K562 (cell line): ENCODE results near the gene MYMK. TPM values are rescaled to one million over a fixed set of nuclear protein-coding genes. Genes with fewer than 3 reads are reported as not detected.

Source experiments
- BCLAF1 ChIP-seq, 2 experiments: fragments of 450-650 bp in 1 of 2; IDR thresholded peaks; 2 replicates each; pipeline ENCODE4 v1.6.1; 2011 to 2017; ENCODE audit warnings: low read depth in 2 of 2, antibody characterized with exemption in 1 of 2, borderline replicate concordance in 1 of 2, low read length in 1 of 2, mild to moderate bottlenecking in 1 of 2, mixed read lengths in 1 of 2; ENCODE audit not compliant: control insufficient read depth in 1 of 2
- E2F6 ChIP-seq, 2 experiments: IDR thresholded peaks; 2 replicates each; pipeline ENCODE4 v1.6.1; 2011; ENCODE audit warnings: borderline replicate concordance in 1 of 2, control low read depth in 1 of 2, low read depth in 1 of 2, low read length in 1 of 2, mild to moderate bottlenecking in 1 of 2, mixed read lengths in 1 of 2, moderate library complexity in 1 of 2; ENCODE audit not compliant: insufficient read depth in 1 of 2, insufficient read length in 1 of 2, poor library complexity in 1 of 2, severe bottlenecking in 1 of 2; ENCODE audit errors: extremely low read depth in 1 of 2
- EP300 ChIP-seq: IDR thresholded peaks from 2 replicates; pipeline ENCODE4 v1.6.1; 2012; ENCODE audit warnings: low read length, improper control_type of control experiment
- JUNB ChIP-seq: fragments of 450-650 bp; formaldehyde crosslinking; conservative IDR thresholded peaks from 2 replicates; pipeline ENCODE4 v1.4.0; 2020; ENCODE audit warnings: mild to moderate bottlenecking
- MED1 ChIP-seq: sonication (generic); formaldehyde crosslinking; IDR thresholded peaks from 2 replicates; pipeline ENCODE4 v1.8.1; 2023; ENCODE audit warnings: missing genetic modification reagents, borderline replicate concordance
- MTA1 ChIP-seq: fragments of 450-650 bp; IDR thresholded peaks from 2 replicates; pipeline ENCODE4 v1.6.1; 2017; ENCODE audit warnings: borderline replicate concordance
- MYNN ChIP-seq, 2 experiments: sonication (generic); formaldehyde crosslinking in 1 of 2; IDR thresholded peaks; 2 replicates each; pipeline versions ENCODE4 v1.5.0 to v1.6.1; 2016 to 2020; ENCODE audit warnings: antibody characterized with exemption in 1 of 2, missing genetic modification reagents in 1 of 2
- NRF1 ChIP-seq, 2 experiments: fragments of 450-650 bp; IDR thresholded peaks in 1 of 2; conservative IDR thresholded peaks in 1 of 2; 2 replicates each; pipeline ENCODE4 v1.6.1; 2014; ENCODE audit warnings: mild to moderate bottlenecking in 2 of 2
- PURB ChIP-seq: sonication (generic); formaldehyde crosslinking; IDR thresholded peaks from 2 replicates; pipeline ENCODE4 v1.9.0; 2021; ENCODE audit warnings: low read depth, mild to moderate bottlenecking, missing genetic modification reagents
- USF1 ChIP-seq: sonication (generic); formaldehyde crosslinking; IDR thresholded peaks from 2 replicates; pipeline ENCODE4 v1.9.0; 2022; ENCODE audit warnings: mild to moderate bottlenecking, missing genetic modification reagents
- polyA plus RNA-seq, 8 experiments: library from polyadenylated mRNA; depleted of rRNA in 4 of 8; stranded (reverse) in 5 of 8; unstranded in 3 of 8; fragments of >200 nt; fragmentation: Nextera tagmentation in 2 of 8; fragmentation: Illumina TruSeq in 1 of 8; extraction: Ambion mirVana in 2 of 8; extraction: Trizol in 1 of 8; gene quantifications; 2 replicates each; pipeline versions ENCODE4 v1.2.1 to v1.2.3, GENCODE V29; 2011 to 2014; ENCODE audit warnings: inconsistent platforms in 1 of 8, missing spikeins in 1 of 8
- total RNA-seq, 7 experiments: library from RNA; depleted of rRNA in 6 of 7; stranded (reverse); fragments of >200 nt in 6 of 7; fragmentation: Illumina TruSeq in 2 of 7; extraction: Trizol in 2 of 7; gene quantifications; 2 replicates each; pipeline versions ENCODE4 v1.2.1 to v1.2.3, GENCODE V29; 2011 to 2021; ENCODE audit warnings: low replicate concordance in 1 of 7

The MYMK gene
- total and polyA plus RNA-seq, 9 of the 15 experiments (the other 6 are each of a cell fraction or from before 2014, with no cell fraction given), result not detected

- TF ChIP-seq E2F6 (IDR thresholded peaks at IDR 0.05; ENCODE audit: borderline replicate concordance in 1 of 2, extremely low read depth in 1 of 2, insufficient read depth in 1 of 2, insufficient read length in 1 of 2, low read depth in 1 of 2, low read length in 1 of 2, poor library complexity in 1 of 2, severe bottlenecking in 1 of 2), result peak in 1 of 2 experiments; percentile 30
- TF ChIP-seq MED1 (CRISPR knock-in tag), result no peak
- peak; percentile 73 for TF ChIP-seq USF1 (CRISPR knock-in tag)
- no peak for TF ChIP-seq NRF1 (conservative IDR thresholded peaks at IDR 0.05 in 1 of 2, IDR thresholded peaks at IDR 0.05 in 1 of 2)
- TF ChIP-seq MYNN (IDR thresholded peaks at IDR 0.05), result no peak
- no peak for TF ChIP-seq MYNN (CRISPR knock-in tag; IDR thresholded peaks at IDR 0.05)
- TF ChIP-seq MTA1, result no peak
- TF ChIP-seq PURB (CRISPR knock-in tag), result no peak
- no peak for TF ChIP-seq JUNB (CRISPR knock-in tag)
- TF ChIP-seq EP300, result no peak
- TF ChIP-seq BCLAF1 (IDR thresholded peaks at IDR 0.05; ENCODE audit: borderline replicate concordance in 1 of 2, control insufficient read depth in 1 of 2, low read depth in 2 of 2, low read length in 1 of 2), result no peak
Measured at GRCh38 chr9:133524679-133525228, at the start of gene MYMK (continued).
